ENCODE data around the gene IGF2BP2. TPM values are rescaled to one million over a fixed set of nuclear protein-coding genes. Genes with fewer than 3 reads are reported as not detected.

IGF2BP2 gene
- total RNA-seq, 6 donors from 2014 or later, result 11.4 to 60.3 (median 24.9) TPM

DNA sequence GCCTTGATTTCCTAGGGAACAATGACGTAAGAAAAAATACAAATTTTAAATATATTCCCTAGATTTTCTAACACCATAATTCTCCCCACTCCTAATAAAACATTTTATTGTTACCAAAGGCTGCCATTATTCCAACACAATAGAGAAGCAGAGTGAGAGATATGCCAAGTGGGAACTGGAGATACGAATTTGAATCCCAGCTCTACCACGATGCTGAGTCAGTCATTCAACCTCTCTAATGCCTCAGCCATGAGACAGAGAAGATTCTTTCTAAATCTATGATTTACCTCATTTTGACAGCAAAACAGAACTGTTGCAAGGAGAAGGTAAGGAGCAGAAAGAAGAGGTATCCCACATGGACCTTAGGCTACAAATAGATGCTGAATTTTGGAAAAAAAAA lies 112.5 kb downstream of the IGF2BP2 start:
- WGBS, 2 donors, result 78 to 81% methylated on average over 3 of the region's 3 CpGs
- no peak for ATAC-seq (ENCODE audit: low FRiP score in 2 of 2)
- no peaks in the 10 kb centered on the region for H3K27me3 ChIP-seq

DNA sequence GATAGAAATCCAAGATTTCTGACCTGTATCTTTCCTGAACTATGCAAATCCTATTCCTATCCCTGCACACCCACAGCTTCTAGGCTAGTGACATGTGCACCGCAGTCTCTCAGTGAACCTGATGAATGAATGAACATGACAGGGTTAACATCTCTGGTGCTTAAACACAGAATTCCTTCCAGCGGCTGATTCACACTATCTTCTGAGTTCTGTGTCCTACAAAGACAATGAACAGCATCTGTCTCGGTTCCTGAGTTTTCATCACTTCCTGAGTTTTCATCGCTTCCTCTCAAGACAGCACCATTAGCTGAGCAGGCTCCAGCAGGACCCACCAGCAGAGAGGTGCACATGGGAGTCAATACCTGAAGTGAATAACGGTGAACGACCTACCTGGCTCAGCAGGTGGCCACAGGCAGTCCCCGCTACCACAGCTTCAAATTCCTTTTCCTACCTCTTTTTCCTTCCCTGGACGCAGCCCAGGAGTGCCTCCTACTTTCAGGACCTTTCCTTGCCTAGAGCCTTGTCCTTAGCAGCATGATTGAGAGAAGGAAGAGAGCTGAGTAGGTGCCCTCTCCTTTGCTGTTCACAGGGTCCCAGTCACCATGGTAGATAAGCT lies 113.5 kb downstream of the IGF2BP2 start:
- H3K36me3 ChIP-seq, result no peaks in the 10 kb centered on the region
- H3K27ac ChIP-seq, result no peak overlapping the region
- TF ChIP-seq POLR2A (IDR thresholded peaks at IDR 0.05) (no peak), EP300 (IDR thresholded peaks at IDR 0.05) (no peak), POLR2AphosphoS5 (IDR thresholded peaks at IDR 0.05) (no peak)
- TF ChIP-seq, protein P1, sequence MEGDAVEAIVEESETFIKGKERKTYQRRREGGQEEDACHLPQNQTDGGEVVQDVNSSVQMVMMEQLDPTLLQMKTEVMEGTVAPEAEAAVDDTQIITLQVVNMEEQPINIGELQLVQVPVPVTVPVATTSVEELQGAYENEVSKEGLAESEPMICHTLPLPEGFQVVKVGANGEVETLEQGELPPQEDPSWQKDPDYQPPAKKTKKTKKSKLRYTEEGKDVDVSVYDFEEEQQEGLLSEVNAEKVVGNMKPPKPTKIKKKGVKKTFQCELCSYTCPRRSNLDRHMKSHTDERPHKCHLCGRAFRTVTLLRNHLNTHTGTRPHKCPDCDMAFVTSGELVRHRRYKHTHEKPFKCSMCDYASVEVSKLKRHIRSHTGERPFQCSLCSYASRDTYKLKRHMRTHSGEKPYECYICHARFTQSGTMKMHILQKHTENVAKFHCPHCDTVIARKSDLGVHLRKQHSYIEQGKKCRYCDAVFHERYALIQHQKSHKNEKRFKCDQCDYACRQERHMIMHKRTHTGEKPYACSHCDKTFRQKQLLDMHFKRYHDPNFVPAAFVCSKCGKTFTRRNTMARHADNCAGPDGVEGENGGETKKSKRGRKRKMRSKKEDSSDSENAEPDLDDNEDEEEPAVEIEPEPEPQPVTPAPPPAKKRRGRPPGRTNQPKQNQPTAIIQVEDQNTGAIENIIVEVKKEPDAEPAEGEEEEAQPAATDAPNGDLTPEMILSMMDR (IDR thresholded peaks at IDR 0.05), result no peak
- H3K27me3 ChIP-seq, result no peaks in the 10 kb centered on the region
- DNase-seq (no peak), ATAC-seq (ENCODE audit: low FRiP score in 2 of 2) (no peak)
- H3K9me3 ChIP-seq, result no peaks in the 10 kb centered on the region
- no peak overlapping the region for H3K4me3 ChIP-seq
- WGBS, 2 donors, result 55 to 60% methylated on average over 8 of the region's 8 CpGs
- H3K4me1 ChIP-seq, result peaks cover 0 to 19% (median 9%) of the 10 kb centered on the region in 4 donors

More for the DNA sequence above, 112.5 kb downstream of the IGF2BP2 start:
- DNase-seq, result no peak
- TF ChIP-seq EP300 (IDR thresholded peaks at IDR 0.05) (no peak), POLR2AphosphoS5 (IDR thresholded peaks at IDR 0.05) (no peak), POLR2A (IDR thresholded peaks at IDR 0.05) (no peak)
- TF ChIP-seq, protein P1 (IDR thresholded peaks at IDR 0.05), result no peak
- no peaks in the 10 kb centered on the region for H3K36me3 ChIP-seq
- H3K27ac ChIP-seq, result no peak overlapping the region
- no peak overlapping the region for H3K4me3 ChIP-seq
- H3K4me1 ChIP-seq, result peaks cover 0 to 28% (median 17%) of the 10 kb centered on the region in 4 donors
- no peaks in the 10 kb centered on the region for H3K9me3 ChIP-seq

DNA sequence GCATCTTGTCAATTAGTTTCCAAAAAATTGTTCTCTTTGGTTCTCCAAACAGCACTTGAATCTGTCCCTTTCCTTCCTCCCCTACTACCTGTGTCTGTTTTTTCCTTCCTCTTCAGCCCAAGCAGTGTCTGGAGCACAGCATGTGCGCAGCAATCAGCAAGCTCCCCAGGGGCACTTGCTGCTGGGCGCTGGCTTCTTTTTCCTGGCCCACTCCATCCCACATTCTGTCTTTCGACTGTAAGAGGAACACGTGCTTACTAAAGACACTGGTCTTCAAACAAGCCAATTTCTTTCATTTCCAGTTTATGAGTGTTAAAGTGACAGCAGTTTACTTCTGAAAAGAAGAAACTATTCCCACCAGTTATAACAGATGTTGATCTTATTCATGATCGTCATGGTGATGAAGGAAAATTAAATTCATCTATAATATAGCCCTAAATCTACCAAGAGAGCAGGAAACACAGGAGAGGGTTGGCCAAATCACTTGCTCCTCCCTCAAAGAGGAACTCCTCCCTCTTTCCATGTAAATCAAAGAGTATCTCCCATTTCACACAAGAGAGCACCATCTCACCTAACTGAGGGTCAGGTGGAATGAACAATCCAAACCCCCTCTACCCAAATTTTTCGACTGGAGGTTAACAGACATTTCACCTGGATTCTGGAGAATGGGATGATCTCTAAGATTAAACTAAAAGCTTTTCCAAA lies 115.4 kb downstream of the IGF2BP2 start:
- DNase-seq, result no peak
- Histone ChIP-seq H3K27ac (no peak overlapping the region), H3K4me3 (no peak overlapping the region), H3K4me1 (peaks cover 0 to 8% (median 3%) of the 10 kb centered on the region in 4 donors), H3K36me3 (no peaks in the 10 kb centered on the region), H3K9me3 (no peaks in the 10 kb centered on the region), H3K27me3 (no peaks in the 10 kb centered on the region)
- ATAC-seq (ENCODE audit: low FRiP score in 2 of 2), result no peak
- WGBS, 2 donors, result 57 to 61% methylated on average over 6 of the region's 6 CpGs
- TF ChIP-seq POLR2AphosphoS5 (IDR thresholded peaks at IDR 0.05), result no peak
- TF ChIP-seq EP300 (IDR thresholded peaks at IDR 0.05), result no peak
- TF ChIP-seq, protein P1 (IDR thresholded peaks at IDR 0.05), result no peak
- no peak for TF ChIP-seq POLR2A (IDR thresholded peaks at IDR 0.05)

DNA sequence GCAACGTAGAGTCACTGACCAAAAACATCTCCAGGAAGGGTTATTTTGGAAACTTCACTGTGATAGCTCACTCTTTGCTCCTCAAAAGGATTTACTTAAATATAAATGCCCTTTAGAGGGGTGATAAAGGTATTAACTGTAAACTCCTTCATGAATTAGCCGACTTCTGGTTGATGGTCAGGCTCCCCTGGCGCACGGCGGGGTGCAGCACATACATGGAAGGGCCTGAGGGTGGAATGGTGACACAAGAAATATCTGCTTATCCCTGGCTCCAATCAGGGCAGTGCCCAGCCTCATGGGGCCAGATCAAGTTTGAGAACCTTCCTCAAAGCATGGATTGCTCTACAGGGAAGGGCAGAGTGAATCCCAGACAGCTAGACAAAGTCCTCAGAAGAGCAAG lies 116.5 kb downstream of the IGF2BP2 start:
- TF ChIP-seq, protein P1 (IDR thresholded peaks at IDR 0.05), result no peak
- TF ChIP-seq EP300 (IDR thresholded peaks at IDR 0.05), result no peak
- TF ChIP-seq POLR2A (IDR thresholded peaks at IDR 0.05), result no peak
- TF ChIP-seq POLR2AphosphoS5 (IDR thresholded peaks at IDR 0.05), result no peak
- H3K27me3 ChIP-seq, result no peaks in the 10 kb centered on the region
- H3K36me3 ChIP-seq, result no peaks in the 10 kb centered on the region
- H3K4me3 ChIP-seq, result no peak overlapping the region
- 94% methylated on average over 5 of the region's 5 CpGs for WGBS, 2 donors
- DNase-seq (peak in 1 of 2 donors; percentile 30), ATAC-seq (ENCODE audit: low FRiP score in 2 of 2) (no peak)
- H3K9me3 ChIP-seq, result no peaks in the 10 kb centered on the region
- no peak overlapping the region for H3K27ac ChIP-seq
- peaks cover 0 to 8% (median 3%) of the 10 kb centered on the region in 4 donors for H3K4me1 ChIP-seq

Measured in upper lobe of left lung (tissue), 6 donors.